K562 (cell line): Measurements from ENCODE around the gene APLP1. TPM values are rescaled to one million over a fixed set of nuclear protein-coding genes. Genes with fewer than 3 reads are reported as not detected.

ENCODE experiments used
- ATAC-seq: fragments of 200-7000 bp; cut with Tn5 transposase; 3 replicates; pipeline ENCODE4 v1.9.1; 2020; ENCODE audit warnings: moderate library complexity
- BruUV-seq: library from RNA; stranded (reverse); fragments of 400-500 nt; replicated peaks from 2 replicates; lab custom pipeline; 2021; lab: Mats Ljungman, UMichigan
- CTCF ChIA-PET: fragments of 300-600 bp; formaldehyde crosslinking; extraction: SDS; loops from one replicate; lab custom pipeline; 2021; ENCODE audit warnings: low intra/inter-chr PET ratio; lab: Yijun Ruan, JAX
- POLR2A ChIA-PET: fragments of 300-600, 350-650 bp; sonication (Branson Sonifier 250); formaldehyde crosslinking; extraction: SDS; loops from one replicate; lab custom pipeline; 2021; ENCODE audit warnings: antibody characterized with exemption, inconsistent platforms; lab: Yijun Ruan, JAX
- DNase-seq, 4 experiments: peaks; one replicate each; pipeline versions ENCODE4 v3.0.0 to v3.0.0-alpha.2; 2011 to 2018; ENCODE audit warnings: low spot score in 3 of 4, mixed read lengths in 3 of 4; ENCODE audit errors: extremely low read depth in 1 of 4
- FAIRE-seq: peaks from 2 replicates; lab custom pipeline; 2011; peaks lifted over from hg19 to GRCh38; lab: Jason Lieb, UNC
- H2AFZ ChIP-seq: 2 replicates; pipeline ENCODE4 v1.6.0; 2011; ENCODE audit warnings: low read depth, low read length, control low read depth, inconsistent platforms
- H3K27ac ChIP-seq: fragments of 200-600 bp; 3 replicates; pipeline ENCODE4 v1.8.0; 2011; ENCODE audit warnings: low read depth, mild to moderate bottlenecking, control low read depth, inconsistent platforms, low read length, moderate library complexity, mixed read lengths; ENCODE audit errors: extremely low read depth
- H3K27me3 ChIP-seq, 2 experiments: fragments of 300-600 bp in 1 of 2; 2 replicates in 1 of 2; 3 replicates in 1 of 2; pipeline versions ENCODE4 v1.6.0 to v1.8.0; 2011; ENCODE audit warnings: inconsistent platforms in 2 of 2, low read length in 2 of 2, mild to moderate bottlenecking in 1 of 2, mixed read lengths in 1 of 2, moderate library complexity in 1 of 2; ENCODE audit not compliant: control insufficient read depth in 2 of 2, insufficient read depth in 2 of 2
- H3K36me3 ChIP-seq: fragments of 300-600 bp; 3 replicates; pipeline ENCODE4 v1.8.0; 2011; ENCODE audit warnings: mild to moderate bottlenecking, low read length, inconsistent platforms; ENCODE audit not compliant: control insufficient read depth, insufficient read depth
- H3K4me1 ChIP-seq, 2 experiments: fragments of 200-600 bp in 1 of 2; replicated peaks in 1 of 2; 2 replicates in 1 of 2; 3 replicates in 1 of 2; pipeline versions ENCODE4 v1.5.1 to v1.8.0; 2011; ENCODE audit warnings: inconsistent platforms in 2 of 2, low read length in 2 of 2, mild to moderate bottlenecking in 1 of 2, mixed read lengths in 1 of 2, moderate library complexity in 1 of 2; ENCODE audit not compliant: control insufficient read depth in 2 of 2, insufficient read depth in 2 of 2
- H3K4me2 ChIP-seq: 2 replicates; pipeline ENCODE4 v1.6.1; 2011; ENCODE audit warnings: low read length, control low read depth, inconsistent platforms, mixed read lengths; ENCODE audit not compliant: insufficient read depth
- H3K4me3 ChIP-seq: fragments of 200-600 bp; sonication (generic), shearing (Covaris generic); 2 replicates; pipeline ENCODE4 v1.5.1; 2016; ENCODE audit warnings: control low read depth, inconsistent platforms
- H3K79me2 ChIP-seq: fragments of 200-600 bp; 3 replicates; pipeline ENCODE4 v1.8.0; 2011; ENCODE audit warnings: low read length, inconsistent platforms; ENCODE audit not compliant: control insufficient read depth, insufficient read depth
- H3K9ac ChIP-seq, 2 experiments: 2 replicates each; pipeline versions ENCODE4 v1.6.0 to v1.6.1; 2011; ENCODE audit warnings: low read depth in 2 of 2, low read length in 2 of 2, control low read depth in 1 of 2, inconsistent platforms in 1 of 2, mild to moderate bottlenecking in 1 of 2, mixed read lengths in 1 of 2; ENCODE audit not compliant: insufficient read depth in 1 of 2
- H3K9me1 ChIP-seq: one replicate; pipeline ENCODE4 v1.6.0; 2011; ENCODE audit warnings: inconsistent platforms, mild to moderate bottlenecking, low read length, moderate library complexity; ENCODE audit not compliant: control insufficient read depth, insufficient read depth
- H3K9me3 ChIP-seq: replicated peaks from 2 replicates; pipeline ENCODE4 v1.5.1; 2011; ENCODE audit warnings: low read depth, low read length, inconsistent platforms; ENCODE audit not compliant: control insufficient read depth, insufficient read depth
- H4K20me1 ChIP-seq: replicated peaks from 2 replicates; pipeline ENCODE4 v1.6.1; 2011; ENCODE audit warnings: low read length, inconsistent platforms, mixed read lengths; ENCODE audit not compliant: control insufficient read depth, insufficient read depth
- CBX3 ChIP-seq, 2 experiments: IDR thresholded peaks; 1 replicate in 1 of 2; 2 replicates in 1 of 2; pipeline ENCODE4 v1.6.1; 2012; ENCODE audit warnings: inconsistent platforms in 2 of 2, low read length in 2 of 2, borderline replicate concordance in 1 of 2, control low read depth in 1 of 2
- ELK1 ChIP-seq: sonication (generic); formaldehyde crosslinking; IDR thresholded peaks from 2 replicates; pipeline ENCODE4 v1.8.1; 2022; ENCODE audit warnings: missing genetic modification reagents
- ETS2 ChIP-seq: IDR thresholded peaks from 2 replicates; pipeline ENCODE4 v1.6.1; 2016; ENCODE audit warnings: borderline replicate concordance, missing genetic modification characterization, mild to moderate bottlenecking, moderate library complexity, missing compliant biosample characterization; ENCODE audit not compliant: poor library complexity, severe bottlenecking
- NCOA1 ChIP-seq: fragments of 450-650 bp; IDR thresholded peaks from 2 replicates; pipeline ENCODE4 v1.6.1; 2016; ENCODE audit warnings: low read depth
- TFAM ChIP-seq: fragments of 250-450 bp; sonication (Bioruptor Pico); conservative IDR thresholded peaks from 2 replicates; pipeline ENCODE4 v1.5.0; 2021; ENCODE audit warnings: mild to moderate bottlenecking, moderate library complexity
- WGBS: fragments of 100-300 bp; shearing (Covaris generic); methylation state at CpG from one replicate; pipeline ENCODE4 v1.1.6; 2016; ENCODE audit warnings: low coverage, mixed read lengths; ENCODE audit not compliant: insufficient coverage; ENCODE audit errors: missing lambda C conversion rate; 5-methylcytosine and 5-hydroxymethylcytosine counted together
- in situ Hi-C: fragments of 300-500 bp; cut with MboI; formaldehyde crosslinking; loops from 4 replicates; pipeline ENCODE4 v1.15.0; 2018; ENCODE audit warnings: inconsistent platforms, mixed read lengths
- intact Hi-C: fragments of 100-400 bp; cut with micrococcal nuclease; formaldehyde crosslinking; loops from 2 replicates; pipeline ENCODE4 v1.14.2; 2022
- polyA plus RNA-seq, 8 experiments: library from polyadenylated mRNA; depleted of rRNA in 4 of 8; stranded (reverse) in 5 of 8; unstranded in 3 of 8; fragments of >200 nt; fragmentation: Nextera tagmentation in 2 of 8; fragmentation: Illumina TruSeq in 1 of 8; extraction: Ambion mirVana in 2 of 8; extraction: Trizol in 1 of 8; gene quantifications; 2 replicates each; pipeline versions ENCODE4 v1.2.1 to v1.2.3, GENCODE V29; 2011 to 2014; ENCODE audit warnings: inconsistent platforms in 1 of 8, missing spikeins in 1 of 8
- total RNA-seq, 7 experiments: library from RNA; depleted of rRNA in 6 of 7; stranded (reverse); fragments of >200 nt in 6 of 7; fragmentation: Illumina TruSeq in 2 of 7; extraction: Trizol in 2 of 7; gene quantifications; 2 replicates each; pipeline versions ENCODE4 v1.2.1 to v1.2.3, GENCODE V29; 2011 to 2021; ENCODE audit warnings: low replicate concordance in 1 of 7

APLP1 gene
- total and polyA plus RNA-seq, 9 of the 15 experiments (the other 6 are each of a cell fraction or from before 2014, with no cell fraction given), result 0.69 to 9.9 (median 4.7) TPM

- FAIRE-seq, result no peak
- CTCF ChIA-PET, result no interaction called here
- intact Hi-C loops, result no loop called here
Measured at GRCh38 chr19:35871611-35872010, 3.2 kb downstream of the APLP1 start.

More at GRCh38 chr19:35871611-35872010, 3.2 kb downstream of the APLP1 start:
- no peak for TF ChIP-seq ETS2 (tag)
- TF ChIP-seq CBX3 (IDR thresholded peaks at IDR 0.05; ENCODE audit: borderline replicate concordance in 1 of 2, low read length in 2 of 2), result no peak
- TF ChIP-seq TFAM (CRISPR knock-in tag), result no peak
- no peak for TF ChIP-seq ELK1 (CRISPR knock-in tag)
- TF ChIP-seq NCOA1, result no peak
- no peaks in the 10 kb centered on the region for H3K9me3 ChIP-seq
- H3K4me2 ChIP-seq, result no peak overlapping the region
- POLR2A ChIA-PET, result interaction anchor here (1.0 kb wide), 1 partner anchor 12 kb away, joined by 3 read pairs; no protein-coding TSS in a partner anchor
- H3K9ac ChIP-seq, result no peak overlapping the region
- peaks cover 4 to 9% of the 10 kb centered on the region in 2 experiments; a peak in 3 of 5 replicates for H3K27me3 ChIP-seq
- in situ Hi-C loops, result no loop called here
- no peak for DNase-seq
- no peak overlapping the region for H3K4me3 ChIP-seq
- H3K4me1 ChIP-seq, result peaks cover 20 to 45% of the 10 kb centered on the region in 2 experiments
- no peak overlapping the region for H3K27ac ChIP-seq
- no peaks in the 10 kb centered on the region for H3K36me3 ChIP-seq
- H4K20me1 ChIP-seq, result peaks cover 8% of the 10 kb centered on the region; the same call in 1 of the 2 replicates
- no peaks in the 10 kb centered on the region for H3K9me1 ChIP-seq
- ATAC-seq, result no peak
- 40% methylated on average over 10 of the region's 12 CpGs for WGBS
- BruUV-seq, result no TSS peak
- no peaks in the 10 kb centered on the region for H3K79me2 ChIP-seq
- no peak overlapping the region for H2AFZ ChIP-seq
